Mesendoderm (in vitro differentiated cells): ENCODE measurements around the gene INSRR.

ENCODE experiments used
- DNase-seq: peaks from one replicate; pipeline ENCODE4 v3.0.0; 2013
- H2AK5ac ChIP-seq: 2 replicates; pipeline ENCODE4 v1.6.1; 2013; ENCODE audit warnings: low read length, inconsistent platforms
- H2BK120ac ChIP-seq: 2 replicates; pipeline ENCODE4 v1.6.1; 2013; ENCODE audit warnings: low read depth, mild to moderate bottlenecking, low read length, moderate library complexity, mixed read lengths
- H2BK15ac ChIP-seq: replicated peaks from 2 replicates; pipeline ENCODE4 v1.6.1; 2013; ENCODE audit warnings: low read depth, mild to moderate bottlenecking, moderate library complexity
- H2BK5ac ChIP-seq: 2 replicates; pipeline ENCODE4 v1.6.1; 2013; ENCODE audit warnings: low read length, inconsistent platforms
- H3K18ac ChIP-seq: 2 replicates; pipeline ENCODE4 v1.6.1; 2013; ENCODE audit warnings: mild to moderate bottlenecking, low read length, mixed read lengths
- H3K23ac ChIP-seq: one replicate; pipeline ENCODE4 v1.6.1; 2013; ENCODE audit warnings: low read length
- H3K27ac ChIP-seq: 2 replicates; pipeline ENCODE4 v1.5.1; 2013; ENCODE audit warnings: low read depth, mild to moderate bottlenecking, inconsistent platforms, low read length, moderate library complexity
- H3K27me3 ChIP-seq: 2 replicates; pipeline ENCODE4 v1.6.1; 2013; ENCODE audit warnings: low read length, control low read depth, mild to moderate bottlenecking, inconsistent platforms; ENCODE audit not compliant: insufficient read depth, poor library complexity
- H3K36me3 ChIP-seq: 2 replicates; pipeline ENCODE4 v1.6.1; 2013; ENCODE audit warnings: low read length, inconsistent platforms; ENCODE audit not compliant: control insufficient read depth, insufficient read depth
- H3K4ac ChIP-seq: one replicate; pipeline ENCODE4 v1.6.1; 2013; ENCODE audit warnings: low read depth, mild to moderate bottlenecking, low read length, moderate library complexity
- H3K4me1 ChIP-seq: 2 replicates; pipeline ENCODE4 v1.6.1; 2013; ENCODE audit warnings: low read depth, low read length, inconsistent platforms; ENCODE audit not compliant: control insufficient read depth
- H3K4me2 ChIP-seq: 2 replicates; pipeline ENCODE4 v1.6.1; 2013; ENCODE audit warnings: low read length
- H3K4me3 ChIP-seq: 2 replicates; pipeline ENCODE4 v1.5.1; 2013; ENCODE audit warnings: mild to moderate bottlenecking, low read length
- H3K56ac ChIP-seq: one replicate; pipeline ENCODE4 v1.6.1; 2013; ENCODE audit warnings: low read length
- H3K79me1 ChIP-seq: 2 replicates; pipeline ENCODE4 v1.6.1; 2013; ENCODE audit warnings: low read length, inconsistent platforms
- H3K79me2 ChIP-seq: 2 replicates; pipeline ENCODE4 v1.6.1; 2013; ENCODE audit warnings: mild to moderate bottlenecking, low read length; ENCODE audit not compliant: control insufficient read depth, insufficient read depth
- H3K9ac ChIP-seq: 2 replicates; pipeline ENCODE4 v1.6.1; 2013; ENCODE audit warnings: low read length, inconsistent platforms
- H4K5ac ChIP-seq: one replicate; pipeline ENCODE4 v1.6.1; 2013; ENCODE audit warnings: low read length
- H4K8ac ChIP-seq: one replicate; pipeline ENCODE4 v1.6.1; 2013; ENCODE audit warnings: low read depth, mild to moderate bottlenecking, control low read depth, low read length, moderate library complexity
- WGBS: extraction: QIAGEN DNeasy Blood & Tissue Kit; methylation state at CpG from one replicate; pipeline ENCODE4 v1.1.7; 2013; ENCODE audit warnings: low lambda C conversion rate, missing lambda C conversion rate; ENCODE audit not compliant: insufficient coverage; ENCODE audit errors: extremely low coverage; 5-methylcytosine and 5-hydroxymethylcytosine counted together

Gene INSRR

GRCh38 chr1:156866249-156866909, 7.5 kb upstream of the INSRR start:
- Histone ChIP-seq H3K4me2 (no peak overlapping the region), H3K4me3 (no peak overlapping the region), H4K5ac (no peak overlapping the region), H2BK5ac (no peak overlapping the region), H4K8ac (no peak overlapping the region), H3K27ac (no peak overlapping the region), H3K27me3 (peaks cover 9% of the 10 kb centered on the region), H3K79me2 (no peaks in the 10 kb centered on the region), H3K9ac (no peak overlapping the region), H3K4me1 (peaks cover 9% of the 10 kb centered on the region), H3K23ac (no peak overlapping the region), H3K4ac (no peak overlapping the region), H2BK15ac (no peak overlapping the region), H3K79me1 (peaks cover 3% of the 10 kb centered on the region), H2BK120ac (no peak overlapping the region), H2AK5ac (no peak overlapping the region), H3K18ac (no peak overlapping the region), H3K36me3 (no peaks in the 10 kb centered on the region), H3K56ac (no peak overlapping the region)
- whole genome bisulfite sequencing: no CpG with 5 or more reads among the region's 12 CpGs
- no peak for DNase-seq

GRCh38 chr1:156865865-156866248, 6.9 kb upstream of the INSRR start:
- Histone ChIP-seq H3K4me1 (peaks cover 9% of the 10 kb centered on the region), H2BK15ac (no peak overlapping the region), H3K4me3 (no peak overlapping the region), H3K9ac (no peak overlapping the region), H3K27me3 (peaks cover 14% of the 10 kb centered on the region), H3K56ac (no peak overlapping the region), H4K5ac (no peak overlapping the region), H2BK120ac (no peak overlapping the region), H2BK5ac (no peak overlapping the region), H3K23ac (no peak overlapping the region), H3K4me2 (no peak overlapping the region), H2AK5ac (no peak overlapping the region), H3K79me1 (peaks cover 3% of the 10 kb centered on the region), H4K8ac (no peak overlapping the region), H3K4ac (no peak overlapping the region), H3K36me3 (no peaks in the 10 kb centered on the region), H3K27ac (no peak overlapping the region), H3K18ac (no peak overlapping the region), H3K79me2 (no peaks in the 10 kb centered on the region)
- no CpG with 5 or more reads among the region's 4 CpGs for WGBS
- DNase-seq: no peak

GRCh38 chr1:156865258-156865657, 6.3 kb upstream of the INSRR start:
- no peak for DNase-seq
- Histone ChIP-seq H3K79me1 (peaks cover 3% of the 10 kb centered on the region), H3K9ac (no peak overlapping the region), H4K5ac (no peak overlapping the region), H3K79me2 (no peaks in the 10 kb centered on the region), H3K36me3 (no peaks in the 10 kb centered on the region), H3K4ac (no peak overlapping the region), H3K18ac (no peak overlapping the region), H2BK5ac (no peak overlapping the region), H2BK15ac (no peak overlapping the region), H3K23ac (no peak overlapping the region), H4K8ac (no peak overlapping the region), H3K4me1 (peaks cover 9% of the 10 kb centered on the region), H3K27me3 (peaks cover 14% of the 10 kb centered on the region), H3K4me3 (no peak overlapping the region), H3K56ac (no peak overlapping the region), H2AK5ac (no peak overlapping the region), H2BK120ac (no peak overlapping the region), H3K27ac (no peak overlapping the region), H3K4me2 (no peak overlapping the region)
- no CpG with 5 or more reads among the region's 9 CpGs for WGBS

GRCh38 chr1:156864796-156865195, 5.9 kb upstream of the INSRR start:
- no peaks in the 10 kb centered on the region for H3K36me3 ChIP-seq
- no peak overlapping the region for H3K4ac ChIP-seq
- no peak overlapping the region for H4K5ac ChIP-seq
- no peak overlapping the region for H2AK5ac ChIP-seq
- no peak overlapping the region for H3K4me3 ChIP-seq
- H2BK120ac ChIP-seq: no peak overlapping the region
- H3K79me2 ChIP-seq: no peaks in the 10 kb centered on the region
- no peak overlapping the region for H2BK15ac ChIP-seq
- H4K8ac ChIP-seq: no peak overlapping the region
- no peak for DNase-seq
- H3K4me1 ChIP-seq: peaks cover 9% of the 10 kb centered on the region
- no peak overlapping the region for H3K18ac ChIP-seq
- no peak overlapping the region for H3K27ac ChIP-seq
- H3K27me3 ChIP-seq: peaks cover 15% of the 10 kb centered on the region
- H3K56ac ChIP-seq: no peak overlapping the region
- no peak overlapping the region for H3K9ac ChIP-seq
- H3K23ac ChIP-seq: no peak overlapping the region
- H3K4me2 ChIP-seq: no peak overlapping the region
- no peak overlapping the region for H2BK5ac ChIP-seq
- H3K79me1 ChIP-seq: peaks cover 3% of the 10 kb centered on the region
- no CpG with 5 or more reads among the region's 4 CpGs for WGBS

GRCh38 chr1:156863631-156864030, 4.7 kb upstream of the INSRR start:
- H2BK120ac ChIP-seq: no peak overlapping the region
- H4K8ac ChIP-seq: no peak overlapping the region
- peak overlapping the region; percentile 40 for H2AK5ac ChIP-seq
- H3K18ac ChIP-seq: no peak overlapping the region
- H2BK15ac ChIP-seq: no peak overlapping the region
- H3K36me3 ChIP-seq: no peaks in the 10 kb centered on the region
- H3K23ac ChIP-seq: no peak overlapping the region
- peak overlapping the region; percentile 56 for H3K56ac ChIP-seq
- no peaks in the 10 kb centered on the region for H3K79me2 ChIP-seq
- H3K9ac ChIP-seq: no peak overlapping the region
- H3K27ac ChIP-seq: no peak overlapping the region
- H3K79me1 ChIP-seq: peaks cover 3% of the 10 kb centered on the region
- DNase-seq: no peak
- H2BK5ac ChIP-seq: peak overlapping the region; percentile 54
- no peak overlapping the region for H3K4me3 ChIP-seq
- WGBS: no CpG with 5 or more reads among the region's 7 CpGs
- peaks cover 20% of the 10 kb centered on the region for H3K27me3 ChIP-seq
- H3K4ac ChIP-seq: no peak overlapping the region
- H3K4me2 ChIP-seq: no peak overlapping the region
- H4K5ac ChIP-seq: no peak overlapping the region
- peaks cover 9% of the 10 kb centered on the region for H3K4me1 ChIP-seq
